Measurements from ENCODE around the gene SLC52A1. TPM values are rescaled to one million over a fixed set of nuclear protein-coding genes. Genes with fewer than 3 reads are reported as not detected.
"Not testable (repeated sequence)": the region's sequence is repeated elsewhere in the genome, so short reads cannot be mapped to it uniquely, and the experiment has no call there.

Gene SLC52A1
- total RNA-seq (2014; rRNA removed; shearing (Covaris generic)) (0.22 TPM in 1 of 2 replicates, not detected in the other), polyA plus RNA-seq (2016; fragmentation: Nextera tagmentation; extraction: Ambion mirVana) (not detected in 2 replicates)

DNA sequence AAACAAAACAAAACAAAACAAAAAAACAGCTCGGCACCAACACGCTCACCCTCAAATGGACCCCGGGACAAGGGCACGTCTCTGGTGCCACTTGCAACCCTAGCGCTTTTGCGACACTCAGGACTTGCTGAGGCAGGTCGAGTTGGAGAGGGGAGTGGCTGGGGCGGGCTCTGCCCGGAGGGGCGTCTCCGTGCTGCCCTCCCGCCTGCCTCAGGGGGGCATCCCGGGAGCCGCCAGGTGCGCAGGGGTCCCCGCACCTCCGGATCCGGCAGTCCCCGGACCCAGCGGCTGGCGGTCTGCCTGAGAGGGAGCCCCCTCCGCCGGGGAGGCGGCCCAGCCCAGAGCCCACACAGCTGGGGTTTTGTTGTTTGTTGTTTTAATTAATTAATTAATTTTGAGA is at the start of gene SLC52A1:
SLC52A1 (minus strand) TSS at position 112 of the 400 bp plus-strand sequence. CDS start 820 bp downstream, outside the sequence.
- H3K79me2 ChIP-seq (ENCODE audit: insufficient read depth), result no peaks in the 10 kb centered on the region
- no peak for TF ChIP-seq EZH2 (IDR thresholded peaks at IDR 0.05; ENCODE audit: insufficient read depth, poor library complexity, severe bottlenecking)
- no peak for TF ChIP-seq EZH2phosphoT487 (IDR thresholded peaks at IDR 0.05; ENCODE audit: insufficient read depth, low read depth)
- peak within 1 kb of the TSS; percentile 36 for H3K9ac ChIP-seq
- H3K9me2 ChIP-seq (ENCODE audit: insufficient read depth), result no peaks in the 10 kb centered on the region
- no peaks in the 10 kb centered on the region for H3K9me3 ChIP-seq (ENCODE audit: low read depth)
- peak within 1 kb of the TSS; percentile 77 for H2AFZ ChIP-seq
- H3K4me2 ChIP-seq (ENCODE audit: unreplicated experiment), result peak within 1 kb of the TSS; percentile 73
- no peaks in the 10 kb centered on the region for H3K36me3 ChIP-seq (ENCODE audit: low read depth)
- no peaks in the 10 kb centered on the region for H4K20me1 ChIP-seq (ENCODE audit: insufficient read depth)
- H3K4me1 ChIP-seq (ENCODE audit: insufficient read depth), result no peaks in the 10 kb centered on the region
- peaks cover 5% of the 10 kb centered on the region; the same call in 1 of the 2 replicates for H3F3A ChIP-seq (ENCODE audit: insufficient read depth)
- no peaks in the 10 kb centered on the region; the same call in 1 of the 2 replicates for H3K27me3 ChIP-seq (replicated peaks; ENCODE audit: insufficient read depth)
- peak; percentile 24 for DNase-seq
- in situ Hi-C loops (cut with MboI), result no loop called here
- peak within 1 kb of the TSS; percentile 63 for H3K4me3 ChIP-seq
- no peak within 1 kb of the TSS for H3K27ac ChIP-seq
- WGBS, 2 experiments (ENCODE audit: low coverage in 1 of 2, low lambda C conversion rate in 2 of 2, missing lambda C conversion rate in 2 of 2), result 5 to 6% methylated on average over 24 of the region's 24 CpGs

GRCh38 chr17:5080591-5080990 is 45.4 kb upstream of the SLC52A1 start:
- no peak overlapping the region for H3K4me3 ChIP-seq
- WGBS, 2 experiments (ENCODE audit: low coverage in 1 of 2, low lambda C conversion rate in 2 of 2, missing lambda C conversion rate in 2 of 2), result 78 to 85% methylated on average over 3 of the region's 3 CpGs
- H4K20me1 ChIP-seq (ENCODE audit: insufficient read depth), result no peaks in the 10 kb centered on the region
- H3K27me3 ChIP-seq (replicated peaks; ENCODE audit: insufficient read depth), result no peaks in the 10 kb centered on the region
- H3K9me3 ChIP-seq (ENCODE audit: low read depth), result no peaks in the 10 kb centered on the region
- H3K4me1 ChIP-seq (ENCODE audit: insufficient read depth), result no peaks in the 10 kb centered on the region
- H3K36me3 ChIP-seq (ENCODE audit: low read depth), result no peaks in the 10 kb centered on the region
- in situ Hi-C loops (cut with MboI), result no loop called here
- DNase-seq, result peak; percentile 16
- H3K9me2 ChIP-seq (ENCODE audit: insufficient read depth), result no peaks in the 10 kb centered on the region
- no peak overlapping the region for H2AFZ ChIP-seq
- TF ChIP-seq EZH2 (IDR thresholded peaks at IDR 0.05; ENCODE audit: insufficient read depth, poor library complexity, severe bottlenecking) (no peak), EZH2phosphoT487 (IDR thresholded peaks at IDR 0.05; ENCODE audit: insufficient read depth, low read depth) (no peak)
- no peak overlapping the region for H3K9ac ChIP-seq
- H3F3A ChIP-seq (ENCODE audit: insufficient read depth), result no peaks in the 10 kb centered on the region
- H3K79me2 ChIP-seq (ENCODE audit: insufficient read depth), result peaks cover 11% of the 10 kb centered on the region; the same call in 1 of the 2 replicates
- H3K4me2 ChIP-seq (ENCODE audit: unreplicated experiment), result no peak overlapping the region
- no peak overlapping the region for H3K27ac ChIP-seq

DNA sequence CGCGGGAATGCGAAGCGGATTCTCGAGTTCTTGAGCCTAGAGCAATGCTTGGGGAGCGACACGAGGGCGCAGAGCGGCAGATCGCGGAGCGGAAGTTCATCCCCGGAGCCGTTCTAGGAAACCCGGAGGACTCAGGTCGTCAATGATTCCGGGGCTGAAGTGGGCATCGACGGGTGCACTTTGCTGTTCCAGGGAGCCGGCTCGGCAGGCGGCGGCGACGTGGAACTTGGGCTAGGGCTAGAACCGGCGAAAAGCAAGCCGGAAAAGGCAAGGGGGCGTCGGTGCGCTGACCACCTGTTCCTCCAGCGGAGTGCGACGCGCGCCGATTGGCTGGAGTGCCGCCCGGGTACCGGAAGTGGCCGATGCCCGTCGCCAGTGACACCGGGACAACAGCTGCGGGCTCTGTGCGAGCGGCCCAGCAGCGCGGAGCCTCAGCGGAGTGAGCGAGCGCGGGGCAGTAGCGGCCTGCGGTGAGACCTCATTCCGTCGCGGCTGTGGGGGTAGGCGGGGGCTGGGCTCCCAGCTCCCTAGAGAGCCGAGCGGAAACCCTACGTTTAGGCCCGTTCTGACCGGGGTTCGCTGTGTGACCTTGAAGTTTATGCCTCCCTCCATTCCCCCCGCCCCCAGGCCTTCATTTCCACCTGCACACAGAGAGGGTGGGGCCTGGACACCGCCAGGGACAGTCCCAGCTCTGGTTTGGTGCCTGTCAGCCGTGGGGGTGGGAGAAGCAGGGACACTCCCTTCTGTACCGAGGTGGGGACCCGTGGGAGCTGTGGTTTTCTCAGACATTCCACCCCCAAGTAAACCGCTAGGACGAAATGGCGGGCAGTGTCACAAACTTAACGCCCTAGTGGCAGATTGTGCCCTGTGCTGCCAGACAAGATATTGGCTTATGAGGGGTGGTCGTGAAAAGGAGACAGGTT is 43.1 kb upstream of the SLC52A1 start, which contains the start of gene ZFP3:
ZFP3 (plus strand) TSS at position 362 of the 923 bp plus-strand sequence. CDS start 13,038 bp downstream, outside the sequence.
- WGBS, 2 experiments (ENCODE audit: low coverage in 1 of 2, low lambda C conversion rate in 2 of 2, missing lambda C conversion rate in 2 of 2), result 2 to 4% methylated on average over 64 to 75 of the region's 75 CpGs
- Histone ChIP-seq H3K27ac (no peak within 1 kb of the TSS), H2AFZ (peak within 1 kb of the TSS; percentile 99)

DNA sequence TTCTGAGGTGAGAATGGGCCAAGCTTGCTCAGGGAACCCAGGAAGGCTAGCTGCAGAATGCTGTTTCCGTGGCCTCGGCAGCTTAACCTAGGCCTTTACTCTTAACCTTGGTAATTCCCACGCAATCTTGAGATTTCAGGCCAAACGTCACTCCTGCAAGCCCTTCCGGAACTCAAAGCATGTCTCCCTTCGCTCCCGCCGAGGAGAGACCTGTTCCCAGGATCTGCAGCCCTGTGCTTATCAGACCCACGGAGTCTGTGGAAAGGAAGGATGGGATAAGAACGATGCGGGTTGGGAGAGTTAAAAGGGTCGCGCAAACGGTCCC is 42.5 kb upstream of the SLC52A1 start:
- peak overlapping the region; percentile 93 for H3K4me2 ChIP-seq (ENCODE audit: unreplicated experiment)
- peak overlapping the region; percentile 78 for H3K9ac ChIP-seq
- H3K27ac ChIP-seq, result no peak overlapping the region
- in situ Hi-C loops (cut with MboI), result no loop called here
- no peaks in the 10 kb centered on the region for H3F3A ChIP-seq (ENCODE audit: insufficient read depth)
- H3K79me2 ChIP-seq (ENCODE audit: insufficient read depth), result peaks cover 11% of the 10 kb centered on the region; the same call in 1 of the 2 replicates
- no peaks in the 10 kb centered on the region for H3K9me2 ChIP-seq (ENCODE audit: insufficient read depth)
- no peaks in the 10 kb centered on the region for H4K20me1 ChIP-seq (ENCODE audit: insufficient read depth)
- 25 to 27% methylated on average over 14 of the region's 14 CpGs for WGBS, 2 experiments (ENCODE audit: low coverage in 1 of 2, low lambda C conversion rate in 2 of 2, missing lambda C conversion rate in 2 of 2)
- DNase-seq, result no peak
- H3K4me1 ChIP-seq (ENCODE audit: insufficient read depth), result no peaks in the 10 kb centered on the region
- H2AFZ ChIP-seq, result peak overlapping the region; percentile 99
- TF ChIP-seq EZH2phosphoT487 (IDR thresholded peaks at IDR 0.05; ENCODE audit: insufficient read depth, low read depth), result no peak
- TF ChIP-seq EZH2 (IDR thresholded peaks at IDR 0.05; ENCODE audit: insufficient read depth, poor library complexity, severe bottlenecking), result no peak
- peak overlapping the region; percentile 82 for H3K4me3 ChIP-seq
- H3K36me3 ChIP-seq (ENCODE audit: low read depth), result no peaks in the 10 kb centered on the region
- 0 out of 2 replicates have a peak, but pooled peaks cover 9% of the 10 kb centered on the region for H3K27me3 ChIP-seq (replicated peaks; ENCODE audit: insufficient read depth)
- H3K9me3 ChIP-seq (ENCODE audit: low read depth), result no peaks in the 10 kb centered on the region

More for the DNA sequence above, 43.1 kb upstream of the SLC52A1 start, which contains the start of gene ZFP3:
- peak; percentile 82 for DNase-seq
- peak within 1 kb of the TSS; percentile 93 for H3K4me2 ChIP-seq (ENCODE audit: unreplicated experiment)
- no peaks in the 10 kb centered on the region for H3K9me2 ChIP-seq (ENCODE audit: insufficient read depth)
- H3F3A ChIP-seq (ENCODE audit: insufficient read depth), result no peaks in the 10 kb centered on the region
- peaks cover 11% of the 10 kb centered on the region; the same call in 1 of the 2 replicates for H3K79me2 ChIP-seq (ENCODE audit: insufficient read depth)
- H3K27me3 ChIP-seq (replicated peaks; ENCODE audit: insufficient read depth), result 0 out of 2 replicates have a peak, but pooled peaks cover 9% of the 10 kb centered on the region
- in situ Hi-C loops (cut with MboI), result no loop called here
- peak within 1 kb of the TSS; percentile 82 for H3K4me3 ChIP-seq
- no peaks in the 10 kb centered on the region for H3K9me3 ChIP-seq (ENCODE audit: low read depth)
- H3K4me1 ChIP-seq (ENCODE audit: insufficient read depth), result no peaks in the 10 kb centered on the region
- H3K9ac ChIP-seq, result peak within 1 kb of the TSS; percentile 78
- TF ChIP-seq EZH2 (IDR thresholded peaks at IDR 0.05; ENCODE audit: insufficient read depth, poor library complexity, severe bottlenecking), result no peak
- no peak for TF ChIP-seq EZH2phosphoT487 (IDR thresholded peaks at IDR 0.05; ENCODE audit: insufficient read depth, low read depth)
- H3K36me3 ChIP-seq (ENCODE audit: low read depth), result no peaks in the 10 kb centered on the region
- no peaks in the 10 kb centered on the region for H4K20me1 ChIP-seq (ENCODE audit: insufficient read depth)

DNA sequence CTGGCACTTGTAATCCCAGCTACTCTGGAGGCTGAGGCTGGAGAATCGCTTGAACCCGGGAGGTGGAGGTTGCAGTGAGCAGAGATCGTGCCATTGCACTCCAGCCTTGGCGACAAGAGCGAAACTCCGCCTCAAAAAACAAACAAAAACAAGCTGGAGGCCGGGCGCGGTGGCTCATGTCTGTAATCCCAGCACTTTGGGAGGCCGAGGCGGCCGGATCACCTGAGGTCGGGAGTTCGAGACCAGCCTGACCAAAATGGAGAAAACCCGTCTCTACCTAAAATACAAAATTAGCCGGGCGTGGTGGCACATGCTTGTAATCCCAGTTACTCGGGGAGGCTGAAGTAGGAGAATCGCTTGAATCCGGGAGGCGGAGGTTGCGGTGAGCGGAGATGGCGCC is 42.0 kb upstream of the SLC52A1 start:
- H3K36me3 ChIP-seq (ENCODE audit: low read depth); H3K4me1 ChIP-seq (ENCODE audit: insufficient read depth); H3F3A ChIP-seq (ENCODE audit: insufficient read depth); H3K9me3 ChIP-seq (ENCODE audit: low read depth); H3K27me3 ChIP-seq (replicated peaks; ENCODE audit: insufficient read depth); H3K4me2 ChIP-seq (ENCODE audit: unreplicated experiment); DNase-seq; H3K9me2 ChIP-seq (ENCODE audit: insufficient read depth); H3K9ac ChIP-seq; in situ Hi-C loops (cut with MboI); H3K27ac ChIP-seq; H4K20me1 ChIP-seq (ENCODE audit: insufficient read depth): not testable (repeated sequence)
- H3K4me3 ChIP-seq, result peak overlapping the region; percentile 82; the same call in 1 of the 2 replicates
- peak overlapping the region; percentile 99 for H2AFZ ChIP-seq
- H3K79me2 ChIP-seq (ENCODE audit: insufficient read depth), result peaks cover 11% of the 10 kb centered on the region; the same call in 1 of the 2 replicates
- WGBS, 2 experiments (ENCODE audit: low coverage in 1 of 2, low lambda C conversion rate in 2 of 2, missing lambda C conversion rate in 2 of 2), result 97% methylated on average over 24 of the region's 24 CpGs

DNA sequence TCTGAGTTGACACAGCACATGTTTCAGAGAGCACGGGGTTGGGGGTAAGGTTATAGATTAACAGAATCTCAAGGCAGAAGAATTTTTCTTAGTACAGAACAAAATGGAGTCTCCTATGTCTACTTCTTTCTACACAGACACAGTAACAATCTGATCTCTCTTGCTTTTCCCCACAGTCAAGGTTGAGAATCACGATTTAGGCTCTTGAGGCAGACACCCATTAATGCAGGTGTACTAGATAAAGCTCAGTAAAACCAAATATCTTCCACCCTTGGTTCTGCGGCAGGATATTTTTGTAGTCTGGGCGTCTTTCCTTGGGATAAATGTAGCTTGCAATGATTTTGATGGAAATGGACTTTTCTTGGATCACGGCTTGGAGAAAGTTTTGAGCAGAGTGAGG is 40.2 kb upstream of the SLC52A1 start:
- H3K4me1 ChIP-seq (ENCODE audit: insufficient read depth); DNase-seq; H3K27ac ChIP-seq; H3K4me2 ChIP-seq (ENCODE audit: unreplicated experiment); in situ Hi-C loops (cut with MboI); H3F3A ChIP-seq (ENCODE audit: insufficient read depth); H2AFZ ChIP-seq; H3K9me3 ChIP-seq (ENCODE audit: low read depth); H3K9me2 ChIP-seq (ENCODE audit: insufficient read depth); H4K20me1 ChIP-seq (ENCODE audit: insufficient read depth); H3K36me3 ChIP-seq (ENCODE audit: low read depth); H3K9ac ChIP-seq; H3K27me3 ChIP-seq (replicated peaks; ENCODE audit: insufficient read depth); H3K4me3 ChIP-seq: not testable (repeated sequence)
- WGBS, 2 experiments (ENCODE audit: low coverage in 1 of 2, low lambda C conversion rate in 2 of 2, missing lambda C conversion rate in 2 of 2), result 54 to 56% methylated on average over 5 of the region's 5 CpGs
- peaks cover 11% of the 10 kb centered on the region; the same call in 1 of the 2 replicates for H3K79me2 ChIP-seq (ENCODE audit: insufficient read depth)
